HFFc6 (cell line): ENCODE measurements around the gene GPR179. TPM values are rescaled to one million over a fixed set of nuclear protein-coding genes. Genes with fewer than 3 reads are reported as not detected.
"Not testable (repeated sequence)": the region's sequence is repeated elsewhere in the genome, so short reads cannot be mapped to it uniquely, and the experiment has no call there.

Experiments used
- DNase-seq: peaks from one replicate; pipeline ENCODE4 v3.0.0-alpha.2; 2018
- H3K27ac Mint-ChIP-seq: 2 replicates; pipeline ENCODE4 v1.8.0; 2020; ENCODE audit warnings: mild to moderate bottlenecking, mixed read lengths
- H3K27me3 Mint-ChIP-seq: 2 replicates; pipeline ENCODE4 v1.8.0; 2021; ENCODE audit warnings: mild to moderate bottlenecking, moderate library complexity, mixed read lengths; ENCODE audit not compliant: insufficient read depth
- H3K36me3 Mint-ChIP-seq: 2 replicates; pipeline ENCODE4 v1.8.0; 2021; ENCODE audit warnings: low read depth, mixed read lengths
- H3K4me1 Mint-ChIP-seq: 2 replicates; pipeline ENCODE4 v1.8.0; 2020; ENCODE audit warnings: low read depth, mixed read lengths
- H3K4me3 Mint-ChIP-seq: 2 replicates; pipeline ENCODE4 v1.8.0; 2020; ENCODE audit warnings: mild to moderate bottlenecking, moderate library complexity, mixed read lengths
- H3K9me3 Mint-ChIP-seq: 2 replicates; pipeline ENCODE4 v1.8.0; 2020; ENCODE audit warnings: mild to moderate bottlenecking, mixed read lengths
- CTCF ChIP-seq: fragments of 200-600 bp; sonication (generic); IDR thresholded peaks from 2 replicates; pipeline ENCODE4 v1.5.0; 2021; ENCODE audit warnings: antibody characterized with exemption, mild to moderate bottlenecking
- total RNA-seq, 6 experiments: library from RNA; stranded (reverse); fragmentation: NEBNext Ultra II Directional; extraction: Animal tissue kit (Norgen Biotek cat#: 25700); gene quantifications; 2 replicates in 1 of 6; 3 replicates in 5 of 6; pipeline ENCODE4 v1.2.3, GENCODE V29; 2021

Gene GPR179
- total RNA-seq, 6 experiments from 2014 or later = not detected

- H3K4me3 Mint-ChIP-seq = no peak overlapping the region
- no peak for DNase-seq
- TF ChIP-seq CTCF = no peak
- no peaks in the 10 kb centered on the region for H3K9me3 Mint-ChIP-seq
- no peaks in the 10 kb centered on the region for H3K27me3 Mint-ChIP-seq
- peaks cover 21% of the 10 kb centered on the region for H3K36me3 Mint-ChIP-seq
- H3K4me1 Mint-ChIP-seq = peaks cover 17% of the 10 kb centered on the region
- no peak overlapping the region for H3K27ac Mint-ChIP-seq
Observed at GRCh38 chr17:38315497-38315896, 28.3 kb downstream of the GPR179 start.

- peak within 1 kb of the TSS; percentile 99 for H3K4me3 Mint-ChIP-seq
- not testable (repeated sequence) for H3K27me3 Mint-ChIP-seq, H3K4me1 Mint-ChIP-seq, H3K36me3 Mint-ChIP-seq, H3K9me3 Mint-ChIP-seq
- peak within 1 kb of the TSS; percentile 95 for H3K27ac Mint-ChIP-seq
- peak; percentile 96 for DNase-seq
Observed at GRCh38 chr17:38296834-38297517, 46.8 kb downstream of the GPR179 start, which contains the start of gene MRPL45. TSS of gene MRPL45 (plus strand) at chr17:38297168. CDS start at chr17:38297184, 16 bp downstream.

- H3K4me3 Mint-ChIP-seq, H3K9me3 Mint-ChIP-seq, DNase-seq, H3K27me3 Mint-ChIP-seq, H3K4me1 Mint-ChIP-seq, H3K27ac Mint-ChIP-seq, H3K36me3 Mint-ChIP-seq: not testable (repeated sequence)
Observed at GRCh38 chr17:38295602-38296365, 48.0 kb downstream of the GPR179 start.

- not testable (repeated sequence) for H3K36me3 Mint-ChIP-seq, H3K4me3 Mint-ChIP-seq, H3K27ac Mint-ChIP-seq, H3K9me3 Mint-ChIP-seq, DNase-seq, H3K27me3 Mint-ChIP-seq
- peaks cover 10% of the 10 kb centered on the region for H3K4me1 Mint-ChIP-seq
Observed at GRCh38 chr17:38289760-38290159, 54.0 kb downstream of the GPR179 start.

GRCh38 chr17:38288217-38288827, 55.4 kb downstream of the GPR179 start:
- H3K27ac Mint-ChIP-seq, H3K27me3 Mint-ChIP-seq, H3K4me3 Mint-ChIP-seq, H3K36me3 Mint-ChIP-seq, H3K9me3 Mint-ChIP-seq, DNase-seq: not testable (repeated sequence)
- H3K4me1 Mint-ChIP-seq = peaks cover 10% of the 10 kb centered on the region
- TF ChIP-seq CTCF = peak; percentile 78

GRCh38 chr17:38286501-38287091, 57.2 kb downstream of the GPR179 start:
- H3K36me3 Mint-ChIP-seq, H3K27me3 Mint-ChIP-seq, H3K9me3 Mint-ChIP-seq: not testable (repeated sequence)
- H3K27ac Mint-ChIP-seq = peak overlapping the region; percentile 78
- peaks cover 10% of the 10 kb centered on the region for H3K4me1 Mint-ChIP-seq
- peak overlapping the region; percentile 62 for H3K4me3 Mint-ChIP-seq
- peak; percentile 78 for DNase-seq

GRCh38 chr17:38285994-38286393, 57.8 kb downstream of the GPR179 start:
- H3K9me3 Mint-ChIP-seq, H3K27me3 Mint-ChIP-seq, H3K36me3 Mint-ChIP-seq, H3K27ac Mint-ChIP-seq, H3K4me3 Mint-ChIP-seq: not testable (repeated sequence)
- DNase-seq = peak; percentile 8
- H3K4me1 Mint-ChIP-seq = peaks cover 10% of the 10 kb centered on the region

Other genes starting within 250 kb of the GPR179 start
- gene TBC1D3E, start 216.0 kb downstream of the GPR179 start, total RNA-seq = not detected
- under 1 TPM in 2 of 6 experiments, not detected in 4; 0.10 to 0.26 TPM for gene TBC1D3, start 151.4 kb downstream of the GPR179 start, total RNA-seq
- 10 to 100 TPM; 35.7 to 43.3 (median 42.1) TPM for gene MRPL45, start 46.8 kb downstream of the GPR179 start, total RNA-seq
- gene SOCS7, start 7.9 kb upstream of the GPR179 start, total RNA-seq = 10 to 100 TPM in 5 of 6 experiments, 1 to 10 TPM in 1; 9.7 to 13.8 (median 11.1) TPM
- gene ARHGAP23, start 84.5 kb upstream of the GPR179 start, total RNA-seq = 100 to 1,000 TPM; 206 to 231 (median 224) TPM